Dedifferentiated amniotic fluid mesenchymal stem cell (primary cell): ENCODE results near the gene PIGL.
"Not testable (repeated sequence)": the region's sequence is repeated elsewhere in the genome, so short reads cannot be mapped to it uniquely, and the experiment has no call there.

ENCODE experiments used
- DNase-seq: peaks from one replicate; pipeline ENCODE4 v3.0.0-alpha.2; 2016; ENCODE audit errors: extremely low spot score

The PIGL gene

GRCh38 chr17:16312061-16312460, 95.1 kb downstream of the PIGL start:
- not testable (repeated sequence) for DNase-seq

GRCh38 chr17:16313139-16314090, 96.4 kb downstream of the PIGL start:
- no peak for DNase-seq

GRCh38 chr17:16314189-16314588, 97.2 kb downstream of the PIGL start:
- DNase-seq: no peak

- no peak for DNase-seq
Measured at GRCh38 chr17:16314859-16315258, 97.8 kb downstream of the PIGL start.

GRCh38 chr17:16319969-16320368, 103.0 kb downstream of the PIGL start:
- no peak for DNase-seq

GRCh38 chr17:16322636-16323035, 105.6 kb downstream of the PIGL start:
- DNase-seq: peak; percentile 76

- no peak for DNase-seq
Measured at GRCh38 chr17:16325964-16326363, 109.0 kb downstream of the PIGL start.

- DNase-seq: no peak
Measured at GRCh38 chr17:16327018-16327417, 110.0 kb downstream of the PIGL start.

GRCh38 chr17:16328997-16329396, 112.0 kb downstream of the PIGL start:
- no peak for DNase-seq

GRCh38 chr17:16329519-16330271, 112.7 kb downstream of the PIGL start:
- DNase-seq: no peak

- DNase-seq: no peak
Measured at GRCh38 chr17:16338391-16338790, 121.4 kb downstream of the PIGL start.

- no peak for DNase-seq
Measured at GRCh38 chr17:16339402-16339801, 122.4 kb downstream of the PIGL start.

- no peak for DNase-seq
Measured at GRCh38 chr17:16339959-16340358, 122.9 kb downstream of the PIGL start.

- DNase-seq: no peak
Measured at GRCh38 chr17:16342979-16343378, 126.0 kb downstream of the PIGL start.

GRCh38 chr17:16343569-16343968, 126.6 kb downstream of the PIGL start:
- DNase-seq: no peak

- no peak for DNase-seq
Measured at GRCh38 chr17:16345565-16345964, 128.6 kb downstream of the PIGL start.

GRCh38 chr17:16346721-16347271, 129.8 kb downstream of the PIGL start:
- no peak for DNase-seq

GRCh38 chr17:16348586-16348985, 131.6 kb downstream of the PIGL start:
- DNase-seq: no peak

- no peak for DNase-seq
Measured at GRCh38 chr17:16349431-16349830, 132.4 kb downstream of the PIGL start.

- no peak for DNase-seq
Measured at GRCh38 chr17:16351831-16352230, 134.8 kb downstream of the PIGL start.

- no peak for DNase-seq
Measured at GRCh38 chr17:16352303-16352666, 135.3 kb downstream of the PIGL start.

GRCh38 chr17:16352667-16353316, 135.8 kb downstream of the PIGL start:
- DNase-seq: no peak
